GM12878 (cell line): Measurements from ENCODE around the gene SSBP4. TPM values are rescaled to one million over a fixed set of nuclear protein-coding genes. Genes with fewer than 3 reads are reported as not detected.
"Not testable (repeated sequence)": the region's sequence is repeated elsewhere in the genome, so short reads cannot be mapped to it uniquely, and the experiment has no call there.

Source experiments
- ATAC-seq: fragments of 200-7000 bp; cut with Tn5 transposase; 3 replicates; pipeline ENCODE4 v1.9.1; 2020; ENCODE audit warnings: mild to moderate bottlenecking, moderate library complexity
- BruUV-seq: library from RNA; stranded (reverse); fragments of 400-500 nt; replicated peaks from 2 replicates; lab custom pipeline; 2021; lab: Mats Ljungman, UMichigan
- CTCF ChIA-PET: fragments of 300-600 bp; sonication (Branson Sonifier 250); formaldehyde crosslinking; extraction: SDS; loops from one replicate; lab custom pipeline; 2021; ENCODE audit warnings: inconsistent platforms; lab: Yijun Ruan, JAX
- POLR2A ChIA-PET: fragments of 350-600 bp; formaldehyde crosslinking; extraction: SDS; loops from one replicate; lab custom pipeline; 2021; ENCODE audit warnings: inconsistent platforms; lab: Charles Lee
- RAD21 ChIA-PET: fragments of 300-600 bp; sonication (Branson Sonifier 250); formaldehyde crosslinking; loops from one replicate; lab custom pipeline; 2023; ENCODE audit warnings: antibody characterized with exemption; ENCODE audit not compliant: unreplicated experiment; lab: Charles Lee
- SMC1A ChIA-PET: fragments of 300-600 bp; sonication (Branson Sonifier 250); formaldehyde crosslinking; loops from one replicate; lab custom pipeline; 2023; ENCODE audit not compliant: unreplicated experiment, uncharacterized antibody; lab: Charles Lee
- DNase-seq: peaks from one replicate; pipeline ENCODE4 v3.0.0-alpha.2; 2011; ENCODE audit warnings: low read depth, low spot score
- FAIRE-seq: peaks from 3 replicates; lab custom pipeline; 2011; peaks lifted over from hg19 to GRCh38; lab: Jason Lieb, UNC
- H2AFZ ChIP-seq: 2 replicates; pipeline ENCODE4 v1.6.0; 2011; ENCODE audit warnings: low read depth, low read length, control low read depth; ENCODE audit not compliant: control insufficient read depth
- H3K27ac ChIP-seq: 2 replicates; pipeline ENCODE4 v1.5.1; 2011; ENCODE audit warnings: control low read depth; ENCODE audit not compliant: control insufficient read depth, insufficient read depth
- H3K27me3 ChIP-seq, 2 experiments: replicated peaks in 1 of 2; 2 replicates each; pipeline versions ENCODE4 v1.6.0 to v1.6.1; 2011; ENCODE audit warnings: low read length in 1 of 2; ENCODE audit not compliant: control insufficient read depth in 2 of 2, insufficient read depth in 2 of 2
- H3K36me3 ChIP-seq, 2 experiments: 2 replicates each; pipeline ENCODE4 v1.5.1; 2011; ENCODE audit warnings: low read length in 1 of 2; ENCODE audit not compliant: control insufficient read depth in 2 of 2, insufficient read depth in 2 of 2
- H3K4me1 ChIP-seq: 2 replicates; pipeline ENCODE4 v1.6.1; 2011; ENCODE audit warnings: mild to moderate bottlenecking, low read length, moderate library complexity, mixed read lengths; ENCODE audit not compliant: control insufficient read depth, insufficient read depth
- H3K4me2 ChIP-seq: 2 replicates; pipeline ENCODE4 v1.6.0; 2011; ENCODE audit warnings: control low read depth; ENCODE audit not compliant: control insufficient read depth, insufficient read depth
- H3K4me3 ChIP-seq: fragments of 200-600 bp; sonication (generic); 2 replicates; pipeline ENCODE4 v1.5.1; 2016
- H3K79me2 ChIP-seq: 2 replicates; pipeline ENCODE4 v1.6.0; 2011; ENCODE audit warnings: low read length; ENCODE audit not compliant: control insufficient read depth, insufficient read depth
- H3K9ac ChIP-seq: 2 replicates; pipeline ENCODE4 v1.8.0; 2011; ENCODE audit warnings: low read length, control low read depth, mixed read lengths; ENCODE audit not compliant: control insufficient read depth, insufficient read depth
- H3K9me3 ChIP-seq: replicated peaks from 3 replicates; pipeline ENCODE4 v1.5.1; 2011; ENCODE audit warnings: mild to moderate bottlenecking, low read length; ENCODE audit not compliant: control insufficient read depth, insufficient read depth
- H4K20me1 ChIP-seq: 2 replicates; pipeline ENCODE4 v1.6.0; 2011; ENCODE audit not compliant: control insufficient read depth, insufficient read depth
- HCFC1 ChIP-seq: fragments of 150-350 bp; IDR thresholded peaks from 2 replicates; pipeline ENCODE4 v1.6.1; 2014; ENCODE audit warnings: low read length
- MXI1 ChIP-seq: fragments of 150-350 bp; IDR thresholded peaks from 2 replicates; pipeline ENCODE4 v1.6.1; 2011; ENCODE audit warnings: low read depth, mild to moderate bottlenecking, inconsistent platforms, low read length, improper control_type of control experiment
- RBBP5 ChIP-seq: fragments of 200-600 bp; sonication (generic); conservative IDR thresholded peaks from 2 replicates; pipeline ENCODE4 v1.6.1; 2016
- REST ChIP-seq: IDR thresholded peaks from 2 replicates; pipeline ENCODE4 v1.6.1; 2012; ENCODE audit warnings: mild to moderate bottlenecking, low read depth, low read length
- ZNF217 ChIP-seq: fragments of 450-650 bp; IDR thresholded peaks from 2 replicates; pipeline ENCODE4 v1.6.1; 2017; ENCODE audit warnings: antibody characterized with exemption, mild to moderate bottlenecking
- ZNF687 ChIP-seq: fragments of 450-650 bp; IDR thresholded peaks from 2 replicates; pipeline ENCODE4 v1.6.1; 2017; ENCODE audit warnings: mild to moderate bottlenecking, moderate library complexity
- WGBS: methylation state at CpG from one replicate; pipeline ENCODE4 v1.1.6; 2016; ENCODE audit warnings: low lambda C conversion rate; ENCODE audit not compliant: insufficient replicate concordance, insufficient coverage; ENCODE audit errors: missing lambda C conversion rate; 5-methylcytosine and 5-hydroxymethylcytosine counted together
- in situ Hi-C: fragments of 300-500 bp; cut with MboI; formaldehyde crosslinking; loops from 9 replicates; pipeline ENCODE4 v1.14.3; 2018; ENCODE audit warnings: mixed read lengths
- intact Hi-C: fragments of 100-400 bp; cut with micrococcal nuclease; formaldehyde crosslinking; loops from one replicate; pipeline ENCODE4 v1.14.2; 2022; ENCODE audit not compliant: unreplicated experiment
- polyA plus RNA-seq, 11 experiments: library from polyadenylated mRNA; depleted of rRNA in 4 of 11; unstranded in 6 of 11; stranded (reverse) in 5 of 11; fragments of >200 nt; fragmentation: Nextera tagmentation in 4 of 11; fragmentation: Illumina TruSeq in 1 of 11; extraction: Ambion mirVana in 4 of 11; extraction: Trizol in 1 of 11; gene quantifications; 1 replicate in 1 of 11; 2 replicates in 10 of 11; pipeline versions ENCODE4 v1.2.1 to v1.2.3, GENCODE V29; 2011 to 2016; ENCODE audit warnings: inconsistent platforms in 2 of 11, missing spikeins in 2 of 11, low read depth in 1 of 11
- total RNA-seq, 4 experiments: library from RNA; depleted of rRNA in 3 of 4; stranded (reverse); fragments of >200 nt in 3 of 4; fragmentation: Illumina TruSeq in 1 of 4; extraction: Trizol in 1 of 4; gene quantifications; 2 replicates each; pipeline versions ENCODE4 v1.2.1 to v1.2.3, GENCODE V29; 2013 to 2021

Gene SSBP4
- total and polyA plus RNA-seq, 10 of the 15 experiments (the other 5 are each of a cell fraction or from before 2014, with no cell fraction given): 0.37 to 150 (median 38.9) TPM

GRCh38 chr19:18383622-18384021, 35.6 kb upstream of the SSBP4 start:
- DNase-seq, H3K4me1 ChIP-seq, H4K20me1 ChIP-seq, H3K4me3 ChIP-seq, H3K27me3 ChIP-seq, ATAC-seq, H3K79me2 ChIP-seq, SMC1A ChIA-PET, FAIRE-seq, H3K36me3 ChIP-seq, H3K4me2 ChIP-seq, H3K27ac ChIP-seq, H3K9me3 ChIP-seq, H3K9ac ChIP-seq, RAD21 ChIA-PET, intact Hi-C loops, H2AFZ ChIP-seq, BruUV-seq, in situ Hi-C loops: not testable (repeated sequence)
- ChIA-PET CTCF (interaction anchor here (0.7 to 1.7 kb wide), 4 partner anchors 24 to 94 kb away, joined by 3 to 4 read pairs (median 3); no protein-coding TSS in a partner anchor), POLR2A (interaction anchor here (0.6 kb wide), 1 partner anchor 447 kb away, joined by 5 read pairs; no protein-coding TSS in a partner anchor)
- 29% methylated on average over 10 of the region's 11 CpGs for WGBS

- no peaks in the 10 kb centered on the region for H3K36me3 ChIP-seq
- peaks cover 8% of the 10 kb centered on the region for H3K4me1 ChIP-seq
- ATAC-seq: no peak
- H3K4me3 ChIP-seq: no peak overlapping the region
- peaks cover 0 to 3% of the 10 kb centered on the region in 2 experiments; a peak in 3 of 4 replicates for H3K27me3 ChIP-seq
- FAIRE-seq: no peak
- intact Hi-C loops: no loop called here
- no peak overlapping the region for H3K27ac ChIP-seq
- in situ Hi-C loops: no loop called here
- POLR2A ChIA-PET: no interaction called here
- H4K20me1 ChIP-seq: no peaks in the 10 kb centered on the region
- no peaks in the 10 kb centered on the region; the same call in 2 of the 3 replicates for H3K9me3 ChIP-seq
- RAD21 ChIA-PET: no interaction called here
- H3K9ac ChIP-seq: no peak overlapping the region
- WGBS: 67% methylated on average over 7 of the region's 7 CpGs
- CTCF ChIA-PET: interaction anchor here (0.7 to 1.6 kb wide), 5 partner anchors 24 to 160 kb away, joined by 3 to 5 read pairs (median 5); no protein-coding TSS in a partner anchor
- no TSS peak for BruUV-seq
- H2AFZ ChIP-seq: no peak overlapping the region
- SMC1A ChIA-PET: interaction anchor here (2.1 kb wide), 1 partner anchor 17 kb away, joined by 4 read pairs; no protein-coding TSS in a partner anchor
- H3K79me2 ChIP-seq: no peaks in the 10 kb centered on the region
- DNase-seq: no peak
- H3K4me2 ChIP-seq: no peak overlapping the region
- TF ChIP-seq HCFC1 (no peak), ZNF217 (no peak), ZNF687 (no peak), RBBP5 (no peak), REST (no peak), MXI1 (no peak)
Measured at GRCh38 chr19:18384775-18385174, 34.4 kb upstream of the SSBP4 start.
